HUDEP-2 (cell line): ENCODE results near the gene ATP5ME.
"Not testable (repeated sequence)": the region's sequence is repeated elsewhere in the genome, so short reads cannot be mapped to it uniquely, and the experiment has no call there.

Source experiments
- DNase-seq, 76 experiments: peaks; one replicate each; lab custom pipeline; 2025; ENCODE audit not compliant: unreplicated experiment in 76 of 76; lab: John Stamatoyannopoulos, UW

Gene ATP5ME

GRCh38 chr4:657834-658667, 16.0 kb downstream of the ATP5ME start:
- no peak for DNase-seq

GRCh38 chr4:657338-657833, 16.7 kb downstream of the ATP5ME start:
- no peak for DNase-seq

GRCh38 chr4:656436-657337, 17.4 kb downstream of the ATP5ME start:
- DNase-seq, result no peak

GRCh38 chr4:655464-656151, 18.5 kb downstream of the ATP5ME start:
- DNase-seq, result no peak

DNA sequence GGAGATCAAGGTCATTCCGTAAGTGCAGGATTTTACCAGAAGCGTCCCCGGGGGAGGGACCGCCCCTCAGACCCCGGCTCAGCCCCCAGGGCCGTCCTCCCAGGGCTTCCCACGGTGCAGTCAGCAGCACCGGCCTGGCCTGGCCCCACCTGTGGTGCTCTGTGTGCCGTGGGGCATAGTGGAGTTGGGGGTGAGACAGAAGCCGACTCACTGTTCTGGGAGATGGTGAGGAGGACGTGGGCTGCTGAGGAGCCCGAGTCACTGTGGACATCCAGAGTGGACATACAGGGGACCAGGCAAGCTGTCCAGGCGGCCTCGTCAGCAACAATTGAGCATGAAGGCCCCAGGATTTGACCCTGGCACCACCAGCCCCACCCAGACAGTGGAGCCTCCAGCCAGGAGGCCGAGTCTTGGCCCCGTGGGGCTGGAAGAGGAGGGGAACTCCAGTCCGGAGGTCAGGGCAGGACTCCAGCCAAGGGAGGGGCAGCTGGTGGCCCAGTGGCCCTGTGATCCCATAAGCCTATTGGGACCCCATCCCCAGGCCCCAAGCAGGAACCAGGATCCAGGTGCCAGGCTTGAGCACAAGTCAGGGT, 19.1 kb downstream of the ATP5ME start:
- no peak for DNase-seq

- DNase-seq, result no peak
These were observed 19.6 kb downstream of the ATP5ME start for GRCh38 chr4:654503-654845.

- no peak for DNase-seq
These were observed 20.1 kb downstream of the ATP5ME start for GRCh38 chr4:653831-654502.

DNA sequence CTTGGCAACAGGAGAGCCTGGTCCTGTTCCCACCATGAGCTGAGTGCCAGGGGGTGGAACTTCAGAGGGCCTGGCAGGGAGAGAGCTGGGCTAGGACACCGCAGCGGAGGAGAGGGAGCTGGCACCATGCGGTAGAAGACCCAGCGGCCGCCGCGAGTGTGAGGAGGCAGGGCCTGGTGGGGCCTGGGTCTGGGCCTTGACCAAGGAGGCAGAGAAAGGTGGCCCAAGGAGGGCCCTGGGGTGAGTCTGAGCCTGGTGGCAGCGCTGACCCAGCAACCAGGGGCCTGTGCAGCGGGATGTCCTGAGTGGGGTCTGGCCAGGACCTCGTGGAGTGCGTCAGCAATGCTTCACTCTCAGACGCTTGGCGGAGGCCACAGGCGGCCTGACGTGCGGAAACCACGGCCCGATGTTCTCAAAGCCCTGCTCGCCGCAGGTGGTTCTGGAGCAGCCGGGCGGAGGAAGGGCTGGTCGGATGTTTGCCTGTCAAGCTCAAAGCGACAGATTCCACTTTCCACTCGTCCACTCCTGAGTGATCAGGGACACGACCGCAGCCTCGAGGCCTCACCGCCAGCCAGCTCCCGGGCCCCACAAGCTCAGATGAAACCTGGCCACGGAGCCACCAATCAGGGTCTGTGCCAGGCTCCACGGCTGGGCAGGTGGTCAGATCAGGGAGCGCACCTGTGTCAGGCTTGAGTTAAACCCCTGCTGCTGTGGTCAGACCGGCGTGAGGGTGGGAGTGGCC, 20.8 kb downstream of the ATP5ME start:
- DNase-seq, result no peak

- DNase-seq, result no peak
These were observed 22.0 kb downstream of the ATP5ME start for GRCh38 chr4:651884-652642.

DNA sequence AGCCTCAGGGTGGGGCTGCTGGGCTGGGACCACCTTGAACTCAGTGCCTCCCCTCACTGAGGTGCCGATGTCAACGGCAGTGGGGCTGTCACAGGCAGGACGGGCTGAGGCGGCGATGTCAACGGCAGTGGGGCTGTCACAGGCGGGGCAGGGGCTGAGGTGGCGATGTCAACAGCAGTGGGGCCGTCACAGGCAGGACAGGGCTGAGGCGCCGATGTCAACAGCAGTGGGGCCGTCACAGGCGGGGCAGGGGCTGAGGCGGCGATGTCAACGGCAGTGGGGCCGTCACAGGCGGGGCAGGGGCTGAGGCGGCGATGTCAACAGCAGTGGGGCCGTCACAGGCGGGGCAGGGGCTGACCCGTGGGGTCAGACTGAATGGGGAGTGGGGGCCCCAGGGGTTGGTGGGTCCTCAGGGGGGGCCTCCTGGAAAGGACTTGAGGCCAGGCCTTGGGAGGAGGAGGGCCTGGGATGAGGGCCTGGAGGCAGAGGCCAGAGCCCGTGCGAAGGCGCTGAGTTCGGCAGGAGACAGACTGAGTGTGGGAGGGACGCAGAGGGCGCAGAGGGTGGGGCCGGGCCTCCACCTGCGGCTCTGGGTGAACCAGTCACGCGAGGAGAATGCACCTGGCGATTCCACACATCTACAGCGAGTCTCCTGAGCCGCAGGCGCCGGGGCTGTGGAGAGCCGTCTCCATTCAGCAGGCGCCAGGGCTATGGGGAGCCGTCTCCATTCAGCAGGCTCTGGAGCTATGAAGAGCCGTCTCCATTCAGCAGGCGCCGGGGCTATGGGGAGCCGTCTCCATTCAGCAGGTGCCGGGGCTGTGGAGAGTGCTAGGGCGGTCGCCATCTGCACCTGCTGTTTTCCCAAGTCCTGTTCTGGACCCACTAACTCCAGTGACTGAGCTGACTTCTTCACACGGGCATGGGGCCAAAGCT, 22.9 kb downstream of the ATP5ME start:
- no peak for DNase-seq

GRCh38 chr4:650461-650860, 23.6 kb downstream of the ATP5ME start:
- DNase-seq, result no peak

GRCh38 chr4:649751-650310, 24.2 kb downstream of the ATP5ME start:
- DNase-seq, result no peak

GRCh38 chr4:649293-649625, 24.8 kb downstream of the ATP5ME start:
- DNase-seq, result no peak

- no peak for DNase-seq
These were observed 25.3 kb downstream of the ATP5ME start for GRCh38 chr4:648579-649292.

GRCh38 chr4:647481-647880, 26.6 kb downstream of the ATP5ME start:
- no peak for DNase-seq

- DNase-seq, result no peak
These were observed 27.6 kb downstream of the ATP5ME start for GRCh38 chr4:646460-646859.

DNA sequence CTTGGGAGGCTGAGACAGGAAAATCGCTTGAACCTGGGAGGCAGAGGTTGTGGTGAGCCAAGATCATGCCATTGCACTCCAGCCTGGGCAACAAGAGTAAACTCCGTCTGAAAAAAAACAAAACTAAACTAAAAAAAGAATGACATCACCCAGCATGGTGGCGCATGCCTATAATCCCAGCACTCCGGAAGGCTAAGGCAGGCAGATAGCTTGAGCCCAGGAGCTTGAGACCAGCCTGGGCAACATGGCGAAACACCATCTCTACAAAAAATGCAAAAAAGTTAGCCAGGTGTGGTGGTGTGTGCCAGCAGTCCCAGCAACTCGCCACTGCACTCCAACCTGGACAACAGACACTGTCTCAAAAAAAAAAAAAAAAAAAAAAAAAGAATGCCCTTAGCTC, 31.7 kb downstream of the ATP5ME start:
- DNase-seq, result not testable (repeated sequence)
